Esophagus muscularis mucosa (tissue), 4 donors: ENCODE results near the gene ZIC2. TPM values are rescaled to one million over a fixed set of nuclear protein-coding genes. Genes with fewer than 3 reads are reported as not detected.

Source experiments
- DNase-seq: peaks from one replicate; pipeline ENCODE4 v3.0.0-alpha.2; 2017; ENCODE audit errors: extremely low spot score
- H3K27ac ChIP-seq, 4 donors: fragments of 200-600 bp; sonication (generic); replicated peaks in 1 of 4; 1 replicate in 3 of 4; 2 replicates in 1 of 4; pipeline ENCODE4 v1.5.1; 2016 to 2019; ENCODE audit warnings: mild to moderate bottlenecking in 1 of 4
- H3K27me3 ChIP-seq, 4 donors: fragments of 200-600 bp; sonication (generic); one replicate each; pipeline versions ENCODE4 v1.5.1 to v1.6.0; 2016 to 2019
- H3K36me3 ChIP-seq, 4 donors: fragments of 200-600 bp; sonication (generic); one replicate each; pipeline ENCODE4 v1.5.1; 2016 to 2019
- H3K4me1 ChIP-seq, 4 donors: fragments of 200-600 bp; sonication (generic); one replicate each; pipeline ENCODE4 v1.5.1; 2016 to 2019
- H3K4me3 ChIP-seq, 4 donors: fragments of 200-600 bp; sonication (generic); 1 replicate in 2 of 4; 2 replicates in 2 of 4; pipeline ENCODE4 v1.5.1; 2016 to 2019; ENCODE audit warnings: mild to moderate bottlenecking in 4 of 4, moderate library complexity in 1 of 4
- H3K9me3 ChIP-seq, 4 donors: fragments of 200-600 bp; sonication (generic); 1 replicate in 3 of 4; 2 replicates in 1 of 4; pipeline ENCODE4 v1.5.1; 2016 to 2019
- CTCF ChIP-seq, 3 experiments: fragments of 200-600 bp in 2 of 3; fragments of 450-650 bp in 1 of 3; sonication (generic) in 2 of 3; IDR thresholded peaks; one replicate each; pipeline ENCODE4 v1.5.1; 2017 to 2019; ENCODE audit warnings: antibody characterized with exemption in 3 of 3, mild to moderate bottlenecking in 2 of 3, moderate library complexity in 1 of 3
- EP300 ChIP-seq: sonication (generic); formaldehyde crosslinking; IDR thresholded peaks from one replicate; pipeline ENCODE4 v1.6.1; 2017; ENCODE audit warnings: antibody characterized with exemption
- POLR2A ChIP-seq: fragments of 450-650 bp; IDR thresholded peaks from one replicate; pipeline ENCODE4 v1.6.1; 2017; ENCODE audit warnings: antibody characterized with exemption, moderate library complexity, mild to moderate bottlenecking, low read depth
- POLR2AphosphoS5 ChIP-seq, 2 donors: sonication (generic); formaldehyde crosslinking; IDR thresholded peaks; one replicate each; pipeline ENCODE4 v1.6.1; 2017; ENCODE audit warnings: antibody characterized with exemption in 2 of 2
- WGBS: methylation state at CpG from one replicate; pipeline ENCODE4 v1.1.5; 2018; 5-methylcytosine and 5-hydroxymethylcytosine counted together
- intact Hi-C: fragments of 100-400 bp; cut with DNase I; formaldehyde crosslinking; loops from one replicate; pipeline ENCODE4 v1.15.1; 2023
- total RNA-seq, 4 donors: library from RNA; depleted of rRNA; stranded (reverse); fragments of >200 nt; gene quantifications; one replicate each; pipeline versions ENCODE4 v1.1.0 to v1.2.1, GENCODE V29; 2016

Gene ZIC2
- total RNA-seq, 4 donors from 2014 or later = not detected

DNA sequence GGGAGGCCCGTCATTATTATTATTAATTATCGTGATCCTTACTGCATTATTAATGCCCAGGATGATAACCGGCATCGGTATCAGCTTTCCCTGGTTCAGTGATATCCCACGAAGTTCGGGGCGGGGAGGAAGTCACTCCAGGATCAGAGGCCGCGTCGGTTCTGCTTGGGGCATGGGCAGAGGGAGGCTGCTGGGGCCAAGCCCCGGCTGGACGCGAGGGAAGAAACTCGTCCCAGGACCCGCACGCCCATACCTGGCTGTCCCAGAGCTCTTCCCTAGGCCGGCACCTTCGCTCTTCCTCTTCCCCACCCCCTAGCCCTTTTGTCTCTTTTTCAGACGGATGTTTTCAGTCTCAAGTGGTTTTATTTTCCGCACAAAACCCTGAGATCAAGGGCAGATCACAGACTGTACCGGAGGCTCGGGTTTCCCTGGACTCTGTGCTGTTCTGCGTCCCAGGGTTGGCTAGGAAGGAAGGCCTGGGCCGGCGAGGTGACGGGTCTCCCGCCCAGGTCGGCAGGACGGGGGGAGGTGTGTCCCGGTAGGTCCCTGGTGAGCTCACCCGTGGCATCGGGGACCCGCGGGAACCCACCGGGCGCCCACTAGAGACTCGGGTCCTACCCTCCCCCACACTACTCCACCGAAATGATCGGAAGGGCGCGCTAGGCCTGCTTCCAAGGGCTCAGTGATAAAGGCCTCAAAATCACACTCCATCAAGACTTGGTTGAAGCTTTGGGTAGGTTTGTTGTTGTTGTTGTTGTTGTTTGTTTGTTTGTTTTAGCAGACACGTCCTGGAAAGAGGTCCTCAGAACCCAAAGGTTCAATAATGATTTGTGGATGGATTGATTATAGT, 7.9 kb downstream of the ZIC2 start:
- Histone ChIP-seq H3K36me3 (no peaks in the 10 kb centered on the region), H3K4me1 (peaks cover 2 to 54% (median 40%) of the 10 kb centered on the region in 4 donors), H3K27ac (no peak overlapping the region), H3K9me3 (no peaks in the 10 kb centered on the region), H3K4me3 (no peak overlapping the region), H3K27me3 (peaks cover 11 to 100% (median 95%) of the 10 kb centered on the region in 4 donors)
- peak; percentile 57 for DNase-seq
- intact Hi-C loops = loop anchor here (10.0 kb wide), 1 partner anchor 95 kb away; the partner anchor contains the start of gene PCCA
- 13% methylated on average over 25 of the region's 42 CpGs for WGBS
- no peak for TF ChIP-seq CTCF (IDR thresholded peaks at IDR 0.05)
- no peak for TF ChIP-seq EP300
- no peak for TF ChIP-seq POLR2AphosphoS5 (IDR thresholded peaks at IDR 0.05)
- no peak for TF ChIP-seq POLR2A

GRCh38 chr13:99990126-99990977, 8.8 kb downstream of the ZIC2 start:
- peak; percentile 79 for DNase-seq
- no peak for TF ChIP-seq CTCF (IDR thresholded peaks at IDR 0.05)
- 13% methylated on average over 42 of the region's 42 CpGs for whole genome bisulfite sequencing
- H3K27ac ChIP-seq = no peak overlapping the region
- H3K27me3 ChIP-seq = peaks cover 5 to 100% (median 96%) of the 10 kb centered on the region in 4 donors
- peaks cover 2 to 46% (median 33%) of the 10 kb centered on the region in 4 donors for H3K4me1 ChIP-seq
- H3K36me3 ChIP-seq = no peaks in the 10 kb centered on the region
- H3K9me3 ChIP-seq = no peaks in the 10 kb centered on the region
- no peak overlapping the region for H3K4me3 ChIP-seq
- intact Hi-C loops = no loop called here

DNA sequence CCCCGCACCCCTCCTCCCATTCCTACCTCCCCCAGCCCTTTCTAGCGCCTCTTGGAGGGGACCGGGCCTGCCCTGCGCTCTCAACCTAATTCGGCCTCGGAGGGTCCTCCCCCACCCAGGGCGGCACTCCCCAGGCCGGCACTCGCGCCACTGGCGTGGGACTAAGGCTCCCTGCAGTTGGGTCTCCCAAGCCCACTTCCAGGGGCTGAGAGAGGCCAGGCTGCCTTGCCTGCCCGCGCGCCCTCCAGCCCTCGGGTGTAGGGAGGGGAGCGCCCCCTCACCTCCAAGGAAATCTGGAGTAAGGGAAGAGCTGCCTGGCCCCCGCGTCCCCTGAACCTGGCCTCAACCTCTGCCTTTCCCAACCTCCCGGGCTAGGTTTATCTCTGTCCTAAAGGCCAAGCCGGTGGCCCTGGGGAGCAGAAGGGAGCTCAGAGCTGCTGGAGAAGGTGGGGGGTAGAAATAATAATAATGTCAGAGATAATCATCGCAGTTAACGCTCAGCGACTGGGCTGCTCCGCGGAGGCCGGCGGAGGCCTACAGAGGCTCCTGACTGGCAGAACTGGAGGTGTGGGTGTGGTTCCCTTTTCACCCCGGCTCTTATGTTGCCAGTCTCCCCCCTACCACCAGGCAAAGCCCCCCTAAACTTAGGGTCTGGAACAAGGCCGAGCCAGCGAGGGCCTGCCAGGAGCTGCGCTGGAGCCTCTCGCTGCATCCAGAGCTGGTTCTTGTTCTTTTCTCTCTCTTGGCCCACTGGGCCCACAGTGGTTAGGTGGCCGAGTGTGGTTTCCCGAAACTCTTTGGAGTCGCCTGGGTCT, 9.6 kb downstream of the ZIC2 start:
- H3K4me3 ChIP-seq = no peak overlapping the region
- H3K27me3 ChIP-seq = peaks cover 5 to 100% (median 98%) of the 10 kb centered on the region in 4 donors
- intact Hi-C loops = no loop called here
- H3K27ac ChIP-seq = no peak overlapping the region
- H3K4me1 ChIP-seq = peaks cover 2 to 47% (median 33%) of the 10 kb centered on the region in 4 donors
- peak; percentile 39 for DNase-seq
- H3K36me3 ChIP-seq = no peaks in the 10 kb centered on the region
- no peak for TF ChIP-seq CTCF (IDR thresholded peaks at IDR 0.05)
- TF ChIP-seq EP300 = no peak
- TF ChIP-seq POLR2A = no peak
- no peak for TF ChIP-seq POLR2AphosphoS5 (IDR thresholded peaks at IDR 0.05)
- H3K9me3 ChIP-seq = peaks cover 0 to 4% (median 0%) of the 10 kb centered on the region in 4 donors
- WGBS = 4% methylated on average over 20 of the region's 35 CpGs

GRCh38 chr13:99991828-99992775, 10.5 kb downstream of the ZIC2 start:
- DNase-seq = no peak
- peaks cover 7 to 100% (median 98%) of the 10 kb centered on the region in 4 donors for H3K27me3 ChIP-seq
- H3K4me1 ChIP-seq = peaks cover 2 to 48% (median 34%) of the 10 kb centered on the region in 4 donors
- WGBS = 16% methylated on average over 32 of the region's 36 CpGs
- intact Hi-C loops = no loop called here
- H3K4me3 ChIP-seq = no peak overlapping the region
- TF ChIP-seq CTCF (IDR thresholded peaks at IDR 0.05) (no peak), EP300 (no peak), POLR2AphosphoS5 (IDR thresholded peaks at IDR 0.05) (no peak), POLR2A (no peak)
- no peaks in the 10 kb centered on the region for H3K36me3 ChIP-seq
- peaks cover 0 to 4% (median 0%) of the 10 kb centered on the region in 4 donors for H3K9me3 ChIP-seq
- no peak overlapping the region for H3K27ac ChIP-seq
